Right atrium auricular region (tissue), 2 donors: ENCODE data around the gene MRPL10. TPM values are rescaled to one million over a fixed set of nuclear protein-coding genes. Genes with fewer than 3 reads are reported as not detected.

Experiments used
- DNase-seq: peaks from one replicate; pipeline ENCODE4 v3.0.0-alpha.2; 2019; ENCODE audit warnings: low spot score
- H3K27ac ChIP-seq, 2 donors: fragments of 200-600 bp; sonication (generic); 1 replicate in 1 of 2; 2 replicates in 1 of 2; pipeline ENCODE4 v1.5.1; 2016 to 2019
- H3K27me3 ChIP-seq, 2 donors: fragments of 200-600 bp; sonication (generic); one replicate each; pipeline versions ENCODE4 v1.5.1 to v1.6.0; 2017 to 2019
- H3K36me3 ChIP-seq: fragments of 200-600 bp; sonication (generic); one replicate; pipeline ENCODE4 v1.5.1; 2016
- H3K4me1 ChIP-seq, 2 donors: fragments of 200-600 bp; sonication (generic); one replicate each; pipeline versions ENCODE4 v1.5.1 to v1.6.0; 2017 to 2019
- H3K4me3 ChIP-seq, 2 donors: fragments of 200-600 bp; sonication (generic); 1 replicate in 1 of 2; 2 replicates in 1 of 2; pipeline ENCODE4 v1.5.1; 2017 to 2019; ENCODE audit warnings: mild to moderate bottlenecking in 1 of 2, moderate library complexity in 1 of 2
- H3K9me3 ChIP-seq, 2 donors: fragments of 200-600 bp; sonication (generic); one replicate each; pipeline ENCODE4 v1.5.1; 2019
- CTCF ChIP-seq, 2 donors: fragments of 200-600 bp; sonication (generic); IDR thresholded peaks; one replicate each; pipeline ENCODE4 v1.5.1; 2019; ENCODE audit warnings: antibody characterized with exemption in 2 of 2
- total RNA-seq, 2 donors: library from RNA; depleted of rRNA; stranded (reverse); fragments of >200 nt; gene quantifications; one replicate each; pipeline ENCODE4 v1.1.0, GENCODE V29; 2016

MRPL10 gene
- total RNA-seq, 2 donors from 2014 or later: 51.8 to 61.3 TPM

DNA sequence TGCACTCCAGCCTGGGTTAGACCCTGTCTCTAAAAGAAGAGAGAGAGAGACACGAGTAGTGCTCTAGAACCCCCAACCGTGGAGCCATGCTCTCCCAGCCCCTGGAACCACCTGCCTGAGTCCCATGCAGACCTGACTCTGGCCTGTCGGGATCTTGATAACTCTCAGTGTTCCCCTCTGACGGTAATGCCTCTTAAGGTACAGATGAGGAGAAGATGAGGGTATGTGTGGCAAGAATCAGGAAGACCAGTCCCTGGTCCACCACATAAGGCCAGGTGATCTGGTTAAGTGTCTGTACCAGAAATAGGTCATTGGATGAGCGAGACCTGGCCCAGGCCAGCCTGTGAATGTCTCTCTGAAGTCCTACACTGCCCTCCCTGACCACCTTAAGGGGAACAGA lies 28.1 kb downstream of the MRPL10 start:
- Histone ChIP-seq H3K9me3 (no peaks in the 10 kb centered on the region), H3K27me3 (no peaks in the 10 kb centered on the region), H3K36me3 (peaks cover 10% of the 10 kb centered on the region), H3K4me3 (no peak overlapping the region), H3K27ac (no peak overlapping the region), H3K4me1 (peaks cover 0 to 7% of the 10 kb centered on the region in 2 donors)
- no peak for TF ChIP-seq CTCF (IDR thresholded peaks at IDR 0.05)
- DNase-seq: no peak

DNA sequence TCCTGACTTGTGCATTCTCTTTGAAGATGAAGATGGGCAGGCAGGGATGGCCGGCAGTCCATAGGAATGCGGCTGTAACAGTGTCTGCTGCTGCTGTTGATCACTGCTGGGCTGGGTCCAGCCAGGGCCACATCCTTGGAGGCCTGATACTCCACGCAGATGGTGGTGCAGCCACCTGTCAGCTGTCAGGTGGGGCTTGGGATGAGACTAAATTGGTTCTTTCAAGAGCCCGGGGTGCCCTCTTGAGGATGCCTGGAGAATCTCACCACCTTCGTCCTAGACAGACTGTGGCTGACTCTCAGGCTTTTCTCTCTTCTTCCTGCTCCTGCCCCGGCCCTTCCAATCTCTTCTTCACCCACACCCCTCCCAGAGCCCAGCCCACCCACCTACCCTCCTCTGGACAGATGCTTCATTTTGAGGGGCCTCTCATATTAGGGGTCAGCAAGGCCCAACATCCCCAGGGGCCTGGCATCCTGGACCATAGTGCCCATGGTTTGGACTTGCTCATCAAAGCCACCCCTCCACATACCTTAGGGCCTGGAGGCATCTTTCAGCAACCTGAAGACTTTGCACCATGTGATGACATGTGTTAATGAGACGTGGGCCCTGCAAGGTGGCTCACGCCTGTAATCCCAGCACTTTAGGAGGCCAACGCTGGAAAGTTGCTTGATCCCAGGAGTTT lies 28.9 kb downstream of the MRPL10 start:
- no peak for DNase-seq
- Histone ChIP-seq H3K27me3 (no peaks in the 10 kb centered on the region), H3K4me1 (peaks cover 0 to 7% of the 10 kb centered on the region in 2 donors), H3K27ac (no peak overlapping the region), H3K4me3 (no peak overlapping the region), H3K36me3 (peaks cover 3% of the 10 kb centered on the region), H3K9me3 (no peaks in the 10 kb centered on the region)
- peak in 1 of 2 donors; percentile 65 for TF ChIP-seq CTCF (IDR thresholded peaks at IDR 0.05)

GRCh38 chr17:47801906-47802305 lies 29.4 kb downstream of the MRPL10 start:
- Histone ChIP-seq H3K9me3 (no peaks in the 10 kb centered on the region), H3K4me1 (peaks cover 0 to 7% of the 10 kb centered on the region in 2 donors), H3K27ac (no peak overlapping the region), H3K36me3 (no peaks in the 10 kb centered on the region), H3K27me3 (no peaks in the 10 kb centered on the region), H3K4me3 (no peak overlapping the region)
- DNase-seq: no peak
- no peak for TF ChIP-seq CTCF (IDR thresholded peaks at IDR 0.05)

DNA sequence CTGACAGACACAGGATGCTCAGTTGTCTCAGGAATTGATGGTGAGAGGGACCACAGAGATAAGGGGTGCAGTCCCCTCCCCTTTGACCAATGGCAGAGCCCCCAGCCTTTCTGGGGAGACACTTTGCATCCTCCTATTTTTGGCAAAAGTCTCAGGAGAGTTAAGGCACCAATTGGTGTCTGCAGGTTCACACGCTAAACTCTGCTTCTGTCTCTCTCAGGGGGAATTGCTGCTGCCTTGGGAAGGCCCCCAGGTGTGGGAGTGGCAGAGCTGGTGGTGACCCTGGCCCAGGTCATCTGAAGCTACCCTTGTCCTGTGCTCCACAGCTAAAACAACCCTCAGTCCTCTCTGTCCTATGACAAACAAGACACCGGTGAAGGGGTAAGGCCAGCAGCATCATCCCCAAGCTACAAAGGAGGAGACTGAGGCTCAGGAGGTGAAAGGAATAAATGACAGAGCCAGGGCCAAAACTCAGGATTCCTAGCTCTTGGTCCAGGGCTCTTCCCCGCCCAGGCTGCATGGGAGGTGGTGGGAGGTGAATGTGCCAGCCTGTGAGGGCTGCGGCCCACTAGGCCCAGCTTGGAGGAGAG lies 30.1 kb downstream of the MRPL10 start:
- Histone ChIP-seq H3K27me3 (no peaks in the 10 kb centered on the region), H3K4me3 (no peak overlapping the region), H3K27ac (no peak overlapping the region), H3K9me3 (no peaks in the 10 kb centered on the region), H3K4me1 (peaks cover 0 to 7% of the 10 kb centered on the region in 2 donors), H3K36me3 (no peaks in the 10 kb centered on the region)
- DNase-seq: no peak
- TF ChIP-seq CTCF (IDR thresholded peaks at IDR 0.05): no peak

- Histone ChIP-seq H3K4me3 (no peak overlapping the region), H3K9me3 (no peaks in the 10 kb centered on the region), H3K27me3 (no peaks in the 10 kb centered on the region), H3K27ac (no peak overlapping the region), H3K36me3 (no peaks in the 10 kb centered on the region), H3K4me1 (peaks cover 0 to 2% of the 10 kb centered on the region in 2 donors)
- no peak for TF ChIP-seq CTCF (IDR thresholded peaks at IDR 0.05)
- no peak for DNase-seq
Measured at GRCh38 chr17:47800686-47801085, 30.7 kb downstream of the MRPL10 start.
